Measurements from ENCODE around the gene CUEDC1. TPM values are rescaled to one million over a fixed set of nuclear protein-coding genes. Genes with fewer than 3 reads are reported as not detected.

Gene CUEDC1
- total and polyA plus RNA-seq, 2 of the 13 experiments (the other 11 are each of a cell fraction or from before 2014, with no cell fraction given), result 7.4 to 12.9 TPM

- TF ChIP-seq ZNF224 (CRISPR knock-in tag; IDR thresholded peaks at IDR 0.05), result no peak
- TF ChIP-seq MEIS1 (CRISPR knock-in tag; IDR thresholded peaks at IDR 0.05; ENCODE audit: borderline replicate concordance), result no peak
- TF ChIP-seq MAFK (conservative IDR thresholded peaks at IDR 0.05 in 1 of 2, IDR thresholded peaks at IDR 0.05 in 1 of 2; ENCODE audit: low read length in 2 of 2), result no peak
- TF ChIP-seq, protein P1, sequence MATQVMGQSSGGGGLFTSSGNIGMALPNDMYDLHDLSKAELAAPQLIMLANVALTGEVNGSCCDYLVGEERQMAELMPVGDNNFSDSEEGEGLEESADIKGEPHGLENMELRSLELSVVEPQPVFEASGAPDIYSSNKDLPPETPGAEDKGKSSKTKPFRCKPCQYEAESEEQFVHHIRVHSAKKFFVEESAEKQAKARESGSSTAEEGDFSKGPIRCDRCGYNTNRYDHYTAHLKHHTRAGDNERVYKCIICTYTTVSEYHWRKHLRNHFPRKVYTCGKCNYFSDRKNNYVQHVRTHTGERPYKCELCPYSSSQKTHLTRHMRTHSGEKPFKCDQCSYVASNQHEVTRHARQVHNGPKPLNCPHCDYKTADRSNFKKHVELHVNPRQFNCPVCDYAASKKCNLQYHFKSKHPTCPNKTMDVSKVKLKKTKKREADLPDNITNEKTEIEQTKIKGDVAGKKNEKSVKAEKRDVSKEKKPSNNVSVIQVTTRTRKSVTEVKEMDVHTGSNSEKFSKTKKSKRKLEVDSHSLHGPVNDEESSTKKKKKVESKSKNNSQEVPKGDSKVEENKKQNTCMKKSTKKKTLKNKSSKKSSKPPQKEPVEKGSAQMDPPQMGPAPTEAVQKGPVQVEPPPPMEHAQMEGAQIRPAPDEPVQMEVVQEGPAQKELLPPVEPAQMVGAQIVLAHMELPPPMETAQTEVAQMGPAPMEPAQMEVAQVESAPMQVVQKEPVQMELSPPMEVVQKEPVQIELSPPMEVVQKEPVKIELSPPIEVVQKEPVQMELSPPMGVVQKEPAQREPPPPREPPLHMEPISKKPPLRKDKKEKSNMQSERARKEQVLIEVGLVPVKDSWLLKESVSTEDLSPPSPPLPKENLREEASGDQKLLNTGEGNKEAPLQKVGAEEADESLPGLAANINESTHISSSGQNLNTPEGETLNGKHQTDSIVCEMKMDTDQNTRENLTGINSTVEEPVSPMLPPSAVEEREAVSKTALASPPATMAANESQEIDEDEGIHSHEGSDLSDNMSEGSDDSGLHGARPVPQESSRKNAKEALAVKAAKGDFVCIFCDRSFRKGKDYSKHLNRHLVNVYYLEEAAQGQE (IDR thresholded peaks at IDR 0.05; ENCODE audit: borderline replicate concordance in 1 of 2, low read depth in 1 of 2, low read length in 2 of 2), result no peak
- peak; percentile 25; the same call in 1 of the 2 replicates for TF ChIP-seq ZFP91 (CRISPR knock-in tag; IDR thresholded peaks at IDR 0.05; ENCODE audit: borderline replicate concordance)
- no peak for TF ChIP-seq SRSF9 (IDR thresholded peaks at IDR 0.05; ENCODE audit: borderline replicate concordance, insufficient read depth, low read depth, low read length, poor library complexity, severe bottlenecking)
- 0 out of 2 replicates have a peak, but pooled peaks have one; percentile 30 for TF ChIP-seq CHD4 (IDR thresholded peaks at IDR 0.05; ENCODE audit: borderline replicate concordance, low read length)
- TF ChIP-seq CERS6 (CRISPR knock-in tag; IDR thresholded peaks at IDR 0.05), result no peak
- TF ChIP-seq ZNF564 (CRISPR knock-in tag; IDR thresholded peaks at IDR 0.05), result 0 out of 2 replicates have a peak, but pooled peaks have one; percentile 57
- TF ChIP-seq KLF16 (CRISPR knock-in tag; IDR thresholded peaks at IDR 0.05), result no peak
- no peak for TF ChIP-seq ZNF549 (CRISPR knock-in tag; IDR thresholded peaks at IDR 0.05)
- no peak for TF ChIP-seq PRMT3 (CRISPR knock-in tag; IDR thresholded peaks at IDR 0.05; ENCODE audit: borderline replicate concordance, low read depth)
- TF ChIP-seq ZC3H13 (CRISPR knock-in tag; IDR thresholded peaks at IDR 0.05), result peak; percentile 6; the same call in 1 of the 2 replicates
- TF ChIP-seq FOSL2 (CRISPR knock-in tag; IDR thresholded peaks at IDR 0.05), result peak; percentile 47; the same call in 1 of the 2 replicates
- 0 out of 2 replicates have a peak, but pooled peaks have one; percentile 1 for TF ChIP-seq SALL1 (CRISPR knock-in tag; IDR thresholded peaks at IDR 0.05)
- peak; percentile 54; the same call in 1 of the 2 replicates for TF ChIP-seq ZNF878 (CRISPR knock-in tag; IDR thresholded peaks at IDR 0.05)
- TF ChIP-seq TIGD3 (CRISPR knock-in tag; IDR thresholded peaks at IDR 0.05; ENCODE audit: borderline replicate concordance), result no peak
- no peak for TF ChIP-seq ZFP82 (CRISPR knock-in tag; IDR thresholded peaks at IDR 0.05; ENCODE audit: borderline replicate concordance)
- no peak for TF ChIP-seq ZNF354B (CRISPR knock-in tag; IDR thresholded peaks at IDR 0.05)
- TF ChIP-seq RXRA (CRISPR knock-in tag; IDR thresholded peaks at IDR 0.05), result peak; percentile 9; the same call in 1 of the 2 replicates
- no peak for TF ChIP-seq ZNF569 (CRISPR knock-in tag; IDR thresholded peaks at IDR 0.05; ENCODE audit: borderline replicate concordance)
- TF ChIP-seq RAD51 (IDR thresholded peaks at IDR 0.05; ENCODE audit: borderline replicate concordance), result no peak
Measured at GRCh38 chr17:57880086-57880456, 75.1 kb downstream of the CUEDC1 start (continued).

All from HepG2 (cell line).